HepG2 (cell line): Measurements from ENCODE around the gene TBX10. TPM values are rescaled to one million over a fixed set of nuclear protein-coding genes. Genes with fewer than 3 reads are reported as not detected.

ENCODE experiments used
- ATAC-seq: fragments of 200-7000 bp; cut with Tn5 transposase; 3 replicates; pipeline ENCODE4 v1.9.1; 2020; ENCODE audit warnings: mild to moderate bottlenecking, moderate library complexity
- BruUV-seq: library from RNA; stranded (reverse); fragments of 400-500 nt; replicated peaks from 2 replicates; lab custom pipeline; 2021; lab: Mats Ljungman, UMichigan
- CTCF ChIA-PET: fragments of 300-600 bp; formaldehyde crosslinking; extraction: SDS; loops from one replicate; lab custom pipeline; 2021; ENCODE audit warnings: low total read pairs, inconsistent platforms, low intra/inter-chr PET ratio; lab: Yijun Ruan, JAX
- POLR2A ChIA-PET: fragments of 350-600 bp; sonication (Branson Sonifier 250); formaldehyde crosslinking; loops from one replicate; lab custom pipeline; 2020; ENCODE audit warnings: antibody characterized with exemption, inconsistent platforms; lab: Yijun Ruan, JAX
- DNase-seq: peaks from one replicate; pipeline ENCODE4 v3.0.0-alpha.2; 2015; ENCODE audit warnings: low spot score
- FAIRE-seq: peaks from 3 replicates; lab custom pipeline; 2011; peaks lifted over from hg19 to GRCh38; lab: Jason Lieb, UNC
- H2AFZ ChIP-seq: one replicate; pipeline ENCODE4 v1.6.1; 2011; ENCODE audit warnings: low read length, inconsistent platforms
- H3K27ac ChIP-seq: fragments of 300-600 bp; 3 replicates; pipeline ENCODE4 v1.8.0; 2011; ENCODE audit warnings: mixed run types, mild to moderate bottlenecking, mixed read lengths, low read length, inconsistent platforms; ENCODE audit not compliant: insufficient read depth; ENCODE audit errors: extremely low read length
- H3K27me3 ChIP-seq, 2 experiments: fragments of 200-600 bp in 1 of 2; 2 replicates in 1 of 2; 3 replicates in 1 of 2; pipeline versions ENCODE4 v1.6.0 to v1.8.0; 2011; ENCODE audit warnings: low read length in 2 of 2, mild to moderate bottlenecking in 2 of 2, moderate library complexity in 2 of 2, inconsistent platforms in 1 of 2; ENCODE audit not compliant: insufficient read depth in 2 of 2, control insufficient read depth in 1 of 2
- H3K36me3 ChIP-seq, 2 experiments: fragments of 200-600 bp in 1 of 2; replicated peaks in 1 of 2; 2 replicates in 1 of 2; 3 replicates in 1 of 2; pipeline versions ENCODE4 v1.5.1 to v1.8.0; 2011; ENCODE audit warnings: low read length in 2 of 2, inconsistent platforms in 1 of 2; ENCODE audit not compliant: insufficient read depth in 2 of 2, control insufficient read depth in 1 of 2
- H3K4me1 ChIP-seq: 2 replicates; pipeline ENCODE4 v1.5.1; 2012; ENCODE audit warnings: low read length, inconsistent platforms; ENCODE audit not compliant: insufficient read depth
- H3K4me2 ChIP-seq: 2 replicates; pipeline ENCODE4 v1.6.0; 2011; ENCODE audit warnings: low read depth, low read length, inconsistent platforms
- H3K4me3 ChIP-seq, 3 experiments: fragments of 200-600 bp in 1 of 3; sonication (generic), shearing (Covaris generic) in 1 of 3; replicated peaks in 1 of 3; 2 replicates each; pipeline ENCODE4 v1.5.1; 2011 to 2016; ENCODE audit warnings: low read length in 3 of 3, inconsistent platforms in 2 of 3, low read depth in 2 of 3, mild to moderate bottlenecking in 2 of 3, control low read depth in 1 of 3, mixed read lengths in 1 of 3; ENCODE audit not compliant: insufficient read depth in 1 of 3
- H3K79me2 ChIP-seq: one replicate; pipeline ENCODE4 v1.6.1; 2011; ENCODE audit warnings: low read length, inconsistent platforms; ENCODE audit not compliant: insufficient read depth
- H3K9ac ChIP-seq: 2 replicates; pipeline ENCODE4 v1.6.0; 2011; ENCODE audit warnings: mild to moderate bottlenecking, low read depth, low read length, inconsistent platforms; ENCODE audit not compliant: insufficient read depth
- H3K9me3 ChIP-seq: 2 replicates; pipeline ENCODE4 v1.5.1; 2012; ENCODE audit warnings: mild to moderate bottlenecking, low read length
- H4K20me1 ChIP-seq: 2 replicates; pipeline ENCODE4 v1.6.0; 2011; ENCODE audit warnings: inconsistent platforms, mild to moderate bottlenecking, low read length, moderate library complexity; ENCODE audit not compliant: insufficient read depth
- CBX1 ChIP-seq: IDR thresholded peaks from one replicate; pipeline ENCODE4 v1.6.1; 2016; ENCODE audit warnings: antibody characterized with exemption, low read depth
- CREM ChIP-seq, 2 experiments: sonication (generic) in 1 of 2; formaldehyde crosslinking in 1 of 2; IDR thresholded peaks; 2 replicates each; pipeline versions ENCODE4 v1.4.0 to v1.6.1; 2016 to 2020; ENCODE audit warnings: antibody characterized with exemption in 1 of 2, mild to moderate bottlenecking in 1 of 2, missing genetic modification reagents in 1 of 2
- LCORL ChIP-seq, 2 experiments: fragments of 450-650 bp in 1 of 2; sonication (generic) in 1 of 2; formaldehyde crosslinking in 1 of 2; IDR thresholded peaks; 2 replicates each; pipeline versions ENCODE4 v1.5.0 to v1.6.1; 2017 to 2020; ENCODE audit warnings: antibody characterized with exemption in 1 of 2, missing genetic modification reagents in 1 of 2
- NONO ChIP-seq, 2 experiments: fragments of 450-650 bp in 1 of 2; sonication (generic) in 1 of 2; formaldehyde crosslinking in 1 of 2; IDR thresholded peaks in 1 of 2; conservative IDR thresholded peaks in 1 of 2; 2 replicates each; pipeline versions ENCODE4 v1.6.1 to v1.8.0; 2017 to 2022; ENCODE audit warnings: mild to moderate bottlenecking in 1 of 2, missing genetic modification reagents in 1 of 2, moderate library complexity in 1 of 2
- PPARG ChIP-seq: conservative IDR thresholded peaks from 2 replicates; pipeline ENCODE4 v1.6.1; 2016; ENCODE audit warnings: missing biosample characterization, missing genetic modification reagents
- RBFOX2 ChIP-seq: fragments of 200-400 bp; formaldehyde crosslinking; IDR thresholded peaks from 2 replicates; pipeline ENCODE4 v1.6.1; 2017; ENCODE audit warnings: low read depth, mild to moderate bottlenecking, low read length
- ZBTB1 ChIP-seq: sonication (generic); formaldehyde crosslinking; IDR thresholded peaks from 2 replicates; pipeline ENCODE4 v1.4.0; 2020; ENCODE audit warnings: missing genetic modification reagents, borderline replicate concordance
- ZNF766 ChIP-seq: sonication (generic); formaldehyde crosslinking; IDR thresholded peaks from 2 replicates; pipeline ENCODE4 v1.5.0; 2020; ENCODE audit warnings: missing genetic modification reagents, borderline replicate concordance
- WGBS: methylation state at CpG from one replicate; pipeline ENCODE4 v1.1.6; 2017; ENCODE audit warnings: low lambda C conversion rate; 5-methylcytosine and 5-hydroxymethylcytosine counted together
- in situ Hi-C: cut with HindIII; loops from 2 replicates; pipeline ENCODE4 v1.10.0; 2017; ENCODE audit warnings: low pct_unique_long_range_greater_than_20kb; ENCODE audit not compliant: extremely low pct_ligation_motif_present
- intact Hi-C: fragments of 100-400 bp; cut with micrococcal nuclease; formaldehyde crosslinking; loops from one replicate; pipeline ENCODE4 v1.10.0; 2022; ENCODE audit not compliant: unreplicated experiment
- polyA plus RNA-seq, 8 experiments: library from polyadenylated mRNA; depleted of rRNA in 3 of 8; stranded (reverse) in 7 of 8; unstranded in 1 of 8; fragments of >200 nt; fragmentation: Illumina TruSeq in 4 of 8; extraction: Trizol in 4 of 8; gene quantifications; 2 replicates each; pipeline versions ENCODE4 v1.2.1 to v1.2.3, GENCODE V29; 2011 to 2016; ENCODE audit warnings: low read depth in 4 of 8, missing spikeins in 1 of 8, mixed read lengths in 1 of 8; ENCODE audit not compliant: insufficient read depth in 1 of 8
- total RNA-seq, 5 experiments: library from RNA; depleted of rRNA; stranded (reverse); fragments of >200 nt; fragmentation: Illumina TruSeq; extraction: Trizol; gene quantifications; 2 replicates each; pipeline ENCODE4 v1.2.3, GENCODE V29; 2016; ENCODE audit warnings: low read depth in 1 of 5
- TF ChIP-seq, protein P1 (sequence below): sonication (generic); formaldehyde crosslinking; IDR thresholded peaks from 2 replicates; pipeline ENCODE4 v1.5.0; 2020; ENCODE audit warnings: missing genetic modification reagents
- TF ChIP-seq, protein P2 (sequence below), 2 experiments: sonication (generic) in 1 of 2; formaldehyde crosslinking in 1 of 2; IDR thresholded peaks; 2 replicates each; pipeline versions ENCODE4 v1.6.1 to v1.9.0; 2014 to 2022; ENCODE audit warnings: antibody characterized with exemption in 1 of 2, borderline replicate concordance in 1 of 2, inconsistent platforms in 1 of 2, low read depth in 1 of 2, missing genetic modification reagents in 1 of 2
- TF ChIP-seq, protein P3 (sequence below): sonication (generic); formaldehyde crosslinking; IDR thresholded peaks from 2 replicates; pipeline ENCODE4 v1.4.0; 2020; ENCODE audit warnings: missing genetic modification reagents

The TBX10 gene
- total and polyA plus RNA-seq, 2 of the 13 experiments (the other 11 are each of a cell fraction or from before 2014, with no cell fraction given): 0.27 to 1.7 TPM

DNA sequence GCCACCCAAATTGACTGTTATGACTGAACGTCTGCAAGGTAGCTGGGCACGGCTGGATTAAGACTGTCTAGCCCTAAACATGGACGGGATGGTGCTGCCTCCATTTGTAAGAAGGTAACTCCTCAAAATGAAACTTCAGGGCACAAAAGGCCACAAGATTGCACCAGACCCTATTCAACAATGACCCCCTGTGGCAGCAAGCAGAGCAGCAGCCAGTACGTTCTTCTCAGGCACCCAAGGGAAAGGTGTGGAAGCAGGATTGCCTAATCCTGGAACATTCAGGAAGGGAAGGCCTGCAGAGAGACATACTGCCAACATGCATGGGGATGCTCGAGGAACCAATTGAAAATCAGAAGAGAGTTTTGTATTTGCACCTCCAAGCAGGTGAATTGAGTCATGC lies 4.5 kb upstream of the TBX10 start:
- Histone ChIP-seq H3K4me1 (peaks cover 15% of the 10 kb centered on the region), H3K9ac (no peak overlapping the region), H3K9me3 (no peaks in the 10 kb centered on the region), H3K79me2 (no peaks in the 10 kb centered on the region), H3K27ac (no peak overlapping the region), H3K27me3 (peaks cover 0 to 4% of the 10 kb centered on the region in 2 experiments; a peak in 2 of 5 replicates), H3K36me3 (no peaks in the 10 kb centered on the region), H2AFZ (no peak overlapping the region), H3K4me2 (no peak overlapping the region), H4K20me1 (no peaks in the 10 kb centered on the region), H3K4me3 (no peak overlapping the region)
- no peak for ATAC-seq
- BruUV-seq: no TSS peak
- ChIA-PET POLR2A (no interaction called here), CTCF (interaction anchor here (1.1 to 2.0 kb wide), 3 partner anchors 14 to 30 kb away, joined by 3 to 7 read pairs (median 5); partner anchors contain the start of gene NUDT8)
- WGBS: 76% methylated on average over 5 of the region's 5 CpGs
- intact Hi-C loops: loop anchor here (1.0 kb wide), 1 partner anchor 27 kb away; no protein-coding TSS in a partner anchor
- peak; percentile 43 for DNase-seq
- in situ Hi-C loops: no loop called here
- peak; percentile 26 for FAIRE-seq
- TF ChIP-seq, protein P1, sequence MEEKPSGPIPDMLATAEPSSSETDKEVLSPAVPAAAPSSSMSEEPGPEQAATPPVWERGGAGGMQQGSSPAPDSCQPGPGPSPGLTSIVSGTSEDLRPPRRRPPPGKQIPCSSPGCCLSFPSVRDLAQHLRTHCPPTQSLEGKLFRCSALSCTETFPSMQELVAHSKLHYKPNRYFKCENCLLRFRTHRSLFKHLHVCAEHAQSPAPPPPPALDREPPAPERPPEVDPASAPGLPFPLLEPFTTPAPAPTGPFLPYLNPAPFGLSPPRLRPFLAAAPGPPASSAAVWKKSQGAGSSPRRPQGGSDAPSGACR (CRISPR knock-in tag): no peak
- TF ChIP-seq, protein P2, sequence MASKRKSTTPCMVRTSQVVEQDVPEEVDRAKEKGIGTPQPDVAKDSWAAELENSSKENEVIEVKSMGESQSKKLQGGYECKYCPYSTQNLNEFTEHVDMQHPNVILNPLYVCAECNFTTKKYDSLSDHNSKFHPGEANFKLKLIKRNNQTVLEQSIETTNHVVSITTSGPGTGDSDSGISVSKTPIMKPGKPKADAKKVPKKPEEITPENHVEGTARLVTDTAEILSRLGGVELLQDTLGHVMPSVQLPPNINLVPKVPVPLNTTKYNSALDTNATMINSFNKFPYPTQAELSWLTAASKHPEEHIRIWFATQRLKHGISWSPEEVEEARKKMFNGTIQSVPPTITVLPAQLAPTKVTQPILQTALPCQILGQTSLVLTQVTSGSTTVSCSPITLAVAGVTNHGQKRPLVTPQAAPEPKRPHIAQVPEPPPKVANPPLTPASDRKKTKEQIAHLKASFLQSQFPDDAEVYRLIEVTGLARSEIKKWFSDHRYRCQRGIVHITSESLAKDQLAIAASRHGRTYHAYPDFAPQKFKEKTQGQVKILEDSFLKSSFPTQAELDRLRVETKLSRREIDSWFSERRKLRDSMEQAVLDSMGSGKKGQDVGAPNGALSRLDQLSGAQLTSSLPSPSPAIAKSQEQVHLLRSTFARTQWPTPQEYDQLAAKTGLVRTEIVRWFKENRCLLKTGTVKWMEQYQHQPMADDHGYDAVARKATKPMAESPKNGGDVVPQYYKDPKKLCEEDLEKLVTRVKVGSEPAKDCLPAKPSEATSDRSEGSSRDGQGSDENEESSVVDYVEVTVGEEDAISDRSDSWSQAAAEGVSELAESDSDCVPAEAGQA (IDR thresholded peaks at IDR 0.05; ENCODE audit: low read depth): no peak
- TF ChIP-seq, protein P2 (CRISPR knock-in tag; IDR thresholded peaks at IDR 0.05; ENCODE audit: borderline replicate concordance): no peak
- TF ChIP-seq PPARG (CRISPR knock-in tag) (no peak), CBX1 (no peak), NONO (IDR thresholded peaks at IDR 0.05) (no peak), NONO (CRISPR knock-in tag; conservative IDR thresholded peaks at IDR 0.05) (no peak), LCORL (IDR thresholded peaks at IDR 0.05) (no peak), LCORL (CRISPR knock-in tag; IDR thresholded peaks at IDR 0.05) (0 out of 2 replicates have a peak, but pooled peaks have one; percentile 32), CREM (IDR thresholded peaks at IDR 0.05) (no peak), CREM (CRISPR knock-in tag; IDR thresholded peaks at IDR 0.05) (no peak), ZNF766 (no peak), RBFOX2 (no peak), ZBTB1 (CRISPR knock-in tag) (no peak)
- TF ChIP-seq, protein P3, sequence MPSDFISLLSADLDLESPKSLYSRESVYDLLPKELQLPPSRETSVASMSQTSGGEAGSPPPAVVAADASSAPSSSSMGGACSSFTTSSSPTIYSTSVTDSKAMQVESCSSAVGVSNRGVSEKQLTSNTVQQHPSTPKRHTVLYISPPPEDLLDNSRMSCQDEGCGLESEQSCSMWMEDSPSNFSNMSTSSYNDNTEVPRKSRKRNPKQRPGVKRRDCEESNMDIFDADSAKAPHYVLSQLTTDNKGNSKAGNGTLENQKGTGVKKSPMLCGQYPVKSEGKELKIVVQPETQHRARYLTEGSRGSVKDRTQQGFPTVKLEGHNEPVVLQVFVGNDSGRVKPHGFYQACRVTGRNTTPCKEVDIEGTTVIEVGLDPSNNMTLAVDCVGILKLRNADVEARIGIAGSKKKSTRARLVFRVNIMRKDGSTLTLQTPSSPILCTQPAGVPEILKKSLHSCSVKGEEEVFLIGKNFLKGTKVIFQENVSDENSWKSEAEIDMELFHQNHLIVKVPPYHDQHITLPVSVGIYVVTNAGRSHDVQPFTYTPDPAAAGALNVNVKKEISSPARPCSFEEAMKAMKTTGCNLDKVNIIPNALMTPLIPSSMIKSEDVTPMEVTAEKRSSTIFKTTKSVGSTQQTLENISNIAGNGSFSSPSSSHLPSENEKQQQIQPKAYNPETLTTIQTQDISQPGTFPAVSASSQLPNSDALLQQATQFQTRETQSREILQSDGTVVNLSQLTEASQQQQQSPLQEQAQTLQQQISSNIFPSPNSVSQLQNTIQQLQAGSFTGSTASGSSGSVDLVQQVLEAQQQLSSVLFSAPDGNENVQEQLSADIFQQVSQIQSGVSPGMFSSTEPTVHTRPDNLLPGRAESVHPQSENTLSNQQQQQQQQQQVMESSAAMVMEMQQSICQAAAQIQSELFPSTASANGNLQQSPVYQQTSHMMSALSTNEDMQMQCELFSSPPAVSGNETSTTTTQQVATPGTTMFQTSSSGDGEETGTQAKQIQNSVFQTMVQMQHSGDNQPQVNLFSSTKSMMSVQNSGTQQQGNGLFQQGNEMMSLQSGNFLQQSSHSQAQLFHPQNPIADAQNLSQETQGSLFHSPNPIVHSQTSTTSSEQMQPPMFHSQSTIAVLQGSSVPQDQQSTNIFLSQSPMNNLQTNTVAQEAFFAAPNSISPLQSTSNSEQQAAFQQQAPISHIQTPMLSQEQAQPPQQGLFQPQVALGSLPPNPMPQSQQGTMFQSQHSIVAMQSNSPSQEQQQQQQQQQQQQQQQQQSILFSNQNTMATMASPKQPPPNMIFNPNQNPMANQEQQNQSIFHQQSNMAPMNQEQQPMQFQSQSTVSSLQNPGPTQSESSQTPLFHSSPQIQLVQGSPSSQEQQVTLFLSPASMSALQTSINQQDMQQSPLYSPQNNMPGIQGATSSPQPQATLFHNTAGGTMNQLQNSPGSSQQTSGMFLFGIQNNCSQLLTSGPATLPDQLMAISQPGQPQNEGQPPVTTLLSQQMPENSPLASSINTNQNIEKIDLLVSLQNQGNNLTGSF: no peak
